Liver (tissue), 3 donors: ENCODE measurements around the gene MAPK8IP2.

Experiments used
- EGR1 ChIP-seq, 2 donors: IDR thresholded peaks; 2 replicates each; pipeline ENCODE4 v1.6.1; 2016 to 2018; ENCODE audit warnings: antibody characterized with exemption in 2 of 2, low read depth in 2 of 2
- GABPA ChIP-seq, 2 donors: IDR thresholded peaks in 1 of 2; conservative IDR thresholded peaks in 1 of 2; 2 replicates each; pipeline ENCODE4 v1.6.1; 2016; ENCODE audit warnings: antibody characterized with exemption in 2 of 2, mild to moderate bottlenecking in 1 of 2, moderate library complexity in 1 of 2
- JUND ChIP-seq, 2 donors: IDR thresholded peaks; 2 replicates each; pipeline ENCODE4 v1.6.1; 2016; ENCODE audit warnings: antibody characterized with exemption in 2 of 2
- RAD21 ChIP-seq, 2 donors: IDR thresholded peaks; 2 replicates each; pipeline ENCODE4 v1.6.1; 2016; ENCODE audit warnings: antibody characterized with exemption in 2 of 2, mild to moderate bottlenecking in 2 of 2
- SP1 ChIP-seq: IDR thresholded peaks from 2 replicates; pipeline ENCODE4 v1.6.1; 2018; ENCODE audit warnings: antibody characterized with exemption, mild to moderate bottlenecking
- TAF1 ChIP-seq: conservative IDR thresholded peaks from 2 replicates; pipeline ENCODE4 v1.6.1; 2016; ENCODE audit warnings: antibody characterized with exemption, mild to moderate bottlenecking
- YY1 ChIP-seq: IDR thresholded peaks from 2 replicates; pipeline ENCODE4 v1.6.1; 2016; ENCODE audit warnings: antibody characterized with exemption, mild to moderate bottlenecking
- TF ChIP-seq, protein P1 (sequence below): fragments of 150-350 bp; IDR thresholded peaks from 2 replicates; pipeline ENCODE4 v1.5.1; 2017; ENCODE audit warnings: improper control_type of control experiment, low read depth, low read length; ENCODE audit not compliant: missing input control
- TF ChIP-seq, protein P2 (sequence below): IDR thresholded peaks from 2 replicates; pipeline ENCODE4 v1.6.1; 2016; ENCODE audit warnings: antibody characterized with exemption, mild to moderate bottlenecking
- TF ChIP-seq, protein P3 (sequence below): IDR thresholded peaks from 2 replicates; pipeline ENCODE4 v1.6.1; 2016; ENCODE audit warnings: antibody characterized with exemption
- donor health status: healthy.
- donor health status: healthy.

DNA sequence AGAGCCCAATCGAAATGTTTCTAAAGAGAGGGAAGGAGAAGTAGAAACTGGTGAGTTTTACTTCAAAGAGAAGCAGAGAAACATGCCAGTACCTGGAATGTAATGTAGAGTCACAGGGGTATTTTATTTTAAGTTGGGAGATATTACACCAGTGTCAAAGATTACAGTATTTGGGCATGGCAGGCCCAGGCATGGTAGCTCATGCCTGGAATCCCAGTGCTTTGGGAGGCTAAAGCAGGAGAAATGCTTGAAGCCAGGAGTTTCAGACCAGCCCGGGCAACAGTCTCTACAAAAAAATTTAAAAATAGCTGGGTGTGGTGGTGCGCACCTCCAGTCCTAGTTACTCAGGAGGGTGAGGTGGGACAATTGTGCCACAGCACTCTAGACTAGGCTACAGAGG, 40.6 kb upstream of the MAPK8IP2 start:
- TF ChIP-seq RAD21 (IDR thresholded peaks at IDR 0.05): no peak
- TF ChIP-seq, protein P1, sequence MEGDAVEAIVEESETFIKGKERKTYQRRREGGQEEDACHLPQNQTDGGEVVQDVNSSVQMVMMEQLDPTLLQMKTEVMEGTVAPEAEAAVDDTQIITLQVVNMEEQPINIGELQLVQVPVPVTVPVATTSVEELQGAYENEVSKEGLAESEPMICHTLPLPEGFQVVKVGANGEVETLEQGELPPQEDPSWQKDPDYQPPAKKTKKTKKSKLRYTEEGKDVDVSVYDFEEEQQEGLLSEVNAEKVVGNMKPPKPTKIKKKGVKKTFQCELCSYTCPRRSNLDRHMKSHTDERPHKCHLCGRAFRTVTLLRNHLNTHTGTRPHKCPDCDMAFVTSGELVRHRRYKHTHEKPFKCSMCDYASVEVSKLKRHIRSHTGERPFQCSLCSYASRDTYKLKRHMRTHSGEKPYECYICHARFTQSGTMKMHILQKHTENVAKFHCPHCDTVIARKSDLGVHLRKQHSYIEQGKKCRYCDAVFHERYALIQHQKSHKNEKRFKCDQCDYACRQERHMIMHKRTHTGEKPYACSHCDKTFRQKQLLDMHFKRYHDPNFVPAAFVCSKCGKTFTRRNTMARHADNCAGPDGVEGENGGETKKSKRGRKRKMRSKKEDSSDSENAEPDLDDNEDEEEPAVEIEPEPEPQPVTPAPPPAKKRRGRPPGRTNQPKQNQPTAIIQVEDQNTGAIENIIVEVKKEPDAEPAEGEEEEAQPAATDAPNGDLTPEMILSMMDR: no peak
- no peak for TF ChIP-seq YY1
- no peak for TF ChIP-seq TAF1
- TF ChIP-seq SP1: no peak
- TF ChIP-seq, protein P2, sequence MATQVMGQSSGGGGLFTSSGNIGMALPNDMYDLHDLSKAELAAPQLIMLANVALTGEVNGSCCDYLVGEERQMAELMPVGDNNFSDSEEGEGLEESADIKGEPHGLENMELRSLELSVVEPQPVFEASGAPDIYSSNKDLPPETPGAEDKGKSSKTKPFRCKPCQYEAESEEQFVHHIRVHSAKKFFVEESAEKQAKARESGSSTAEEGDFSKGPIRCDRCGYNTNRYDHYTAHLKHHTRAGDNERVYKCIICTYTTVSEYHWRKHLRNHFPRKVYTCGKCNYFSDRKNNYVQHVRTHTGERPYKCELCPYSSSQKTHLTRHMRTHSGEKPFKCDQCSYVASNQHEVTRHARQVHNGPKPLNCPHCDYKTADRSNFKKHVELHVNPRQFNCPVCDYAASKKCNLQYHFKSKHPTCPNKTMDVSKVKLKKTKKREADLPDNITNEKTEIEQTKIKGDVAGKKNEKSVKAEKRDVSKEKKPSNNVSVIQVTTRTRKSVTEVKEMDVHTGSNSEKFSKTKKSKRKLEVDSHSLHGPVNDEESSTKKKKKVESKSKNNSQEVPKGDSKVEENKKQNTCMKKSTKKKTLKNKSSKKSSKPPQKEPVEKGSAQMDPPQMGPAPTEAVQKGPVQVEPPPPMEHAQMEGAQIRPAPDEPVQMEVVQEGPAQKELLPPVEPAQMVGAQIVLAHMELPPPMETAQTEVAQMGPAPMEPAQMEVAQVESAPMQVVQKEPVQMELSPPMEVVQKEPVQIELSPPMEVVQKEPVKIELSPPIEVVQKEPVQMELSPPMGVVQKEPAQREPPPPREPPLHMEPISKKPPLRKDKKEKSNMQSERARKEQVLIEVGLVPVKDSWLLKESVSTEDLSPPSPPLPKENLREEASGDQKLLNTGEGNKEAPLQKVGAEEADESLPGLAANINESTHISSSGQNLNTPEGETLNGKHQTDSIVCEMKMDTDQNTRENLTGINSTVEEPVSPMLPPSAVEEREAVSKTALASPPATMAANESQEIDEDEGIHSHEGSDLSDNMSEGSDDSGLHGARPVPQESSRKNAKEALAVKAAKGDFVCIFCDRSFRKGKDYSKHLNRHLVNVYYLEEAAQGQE: no peak
- no peak for TF ChIP-seq JUND (IDR thresholded peaks at IDR 0.05)
- TF ChIP-seq GABPA (IDR thresholded peaks at IDR 0.05 in 1 of 2, conservative IDR thresholded peaks at IDR 0.05 in 1 of 2): no peak
- TF ChIP-seq EGR1 (IDR thresholded peaks at IDR 0.05; ENCODE audit: low read depth in 2 of 2): no peak
- TF ChIP-seq, protein P3, sequence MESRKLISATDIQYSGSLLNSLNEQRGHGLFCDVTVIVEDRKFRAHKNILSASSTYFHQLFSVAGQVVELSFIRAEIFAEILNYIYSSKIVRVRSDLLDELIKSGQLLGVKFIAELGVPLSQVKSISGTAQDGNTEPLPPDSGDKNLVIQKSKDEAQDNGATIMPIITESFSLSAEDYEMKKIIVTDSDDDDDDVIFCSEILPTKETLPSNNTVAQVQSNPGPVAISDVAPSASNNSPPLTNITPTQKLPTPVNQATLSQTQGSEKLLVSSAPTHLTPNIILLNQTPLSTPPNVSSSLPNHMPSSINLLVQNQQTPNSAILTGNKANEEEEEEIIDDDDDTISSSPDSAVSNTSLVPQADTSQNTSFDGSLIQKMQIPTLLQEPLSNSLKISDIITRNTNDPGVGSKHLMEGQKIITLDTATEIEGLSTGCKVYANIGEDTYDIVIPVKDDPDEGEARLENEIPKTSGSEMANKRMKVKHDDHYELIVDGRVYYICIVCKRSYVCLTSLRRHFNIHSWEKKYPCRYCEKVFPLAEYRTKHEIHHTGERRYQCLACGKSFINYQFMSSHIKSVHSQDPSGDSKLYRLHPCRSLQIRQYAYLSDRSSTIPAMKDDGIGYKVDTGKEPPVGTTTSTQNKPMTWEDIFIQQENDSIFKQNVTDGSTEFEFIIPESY: no peak
